Testis (tissue), 2 donors: ENCODE results near the gene NCOA4.
"Not testable (repeated sequence)": the region's sequence is repeated elsewhere in the genome, so short reads cannot be mapped to it uniquely, and the experiment has no call there.

Experiments used
- POLR2A ChIP-seq: fragments of 450-650 bp; IDR thresholded peaks from one replicate; pipeline ENCODE4 v1.6.1; 2017; ENCODE audit warnings: antibody characterized with exemption, mild to moderate bottlenecking, moderate library complexity
- TF ChIP-seq, protein P1 (sequence below), 3 experiments: fragments of 450-650 bp in 2 of 3; fragments of 200-600 bp in 1 of 3; sonication (generic) in 1 of 3; IDR thresholded peaks; one replicate each; pipeline ENCODE4 v1.5.1; 2016 to 2019; ENCODE audit warnings: antibody characterized with exemption in 3 of 3, mild to moderate bottlenecking in 2 of 3, moderate library complexity in 1 of 3

DNA sequence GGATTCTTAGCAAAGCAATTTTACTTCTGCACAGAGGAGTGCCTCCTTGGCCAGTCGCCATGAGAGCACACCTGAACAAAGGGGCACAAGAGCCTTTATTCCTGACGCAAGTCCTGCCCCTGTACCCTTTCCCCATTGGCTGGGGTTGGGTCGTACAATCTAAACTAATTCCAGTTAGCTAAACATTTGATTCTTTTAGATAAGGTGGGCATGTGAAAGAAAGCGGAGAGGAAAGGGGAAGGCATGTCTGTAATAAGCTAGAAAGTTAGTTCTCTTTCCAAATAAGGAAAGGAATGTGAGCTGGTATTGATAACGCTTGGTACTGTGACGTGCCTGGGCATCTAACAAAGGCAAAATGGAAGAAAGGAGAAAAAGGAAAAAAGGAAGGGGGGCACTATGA lies 73.8 kb downstream of the NCOA4 start:
- TF ChIP-seq, protein P1, sequence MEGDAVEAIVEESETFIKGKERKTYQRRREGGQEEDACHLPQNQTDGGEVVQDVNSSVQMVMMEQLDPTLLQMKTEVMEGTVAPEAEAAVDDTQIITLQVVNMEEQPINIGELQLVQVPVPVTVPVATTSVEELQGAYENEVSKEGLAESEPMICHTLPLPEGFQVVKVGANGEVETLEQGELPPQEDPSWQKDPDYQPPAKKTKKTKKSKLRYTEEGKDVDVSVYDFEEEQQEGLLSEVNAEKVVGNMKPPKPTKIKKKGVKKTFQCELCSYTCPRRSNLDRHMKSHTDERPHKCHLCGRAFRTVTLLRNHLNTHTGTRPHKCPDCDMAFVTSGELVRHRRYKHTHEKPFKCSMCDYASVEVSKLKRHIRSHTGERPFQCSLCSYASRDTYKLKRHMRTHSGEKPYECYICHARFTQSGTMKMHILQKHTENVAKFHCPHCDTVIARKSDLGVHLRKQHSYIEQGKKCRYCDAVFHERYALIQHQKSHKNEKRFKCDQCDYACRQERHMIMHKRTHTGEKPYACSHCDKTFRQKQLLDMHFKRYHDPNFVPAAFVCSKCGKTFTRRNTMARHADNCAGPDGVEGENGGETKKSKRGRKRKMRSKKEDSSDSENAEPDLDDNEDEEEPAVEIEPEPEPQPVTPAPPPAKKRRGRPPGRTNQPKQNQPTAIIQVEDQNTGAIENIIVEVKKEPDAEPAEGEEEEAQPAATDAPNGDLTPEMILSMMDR (IDR thresholded peaks at IDR 0.05): not testable (repeated sequence)
- TF ChIP-seq POLR2A: not testable (repeated sequence)
